Stimulated activated memory B cell treated with anti-CD40 and anti-IgM and Interleukin-4, amounts not matched to agents 10 μg/mL and 1 μg/mL and 100 μg/mL, for 72 hours (primary cell): ENCODE measurements around the gene FGF21.
A peak's percentile ranks its signal among the peaks of the same experiment; 100 is the strongest.
"Not testable (repeated sequence)": the region's sequence is repeated elsewhere in the genome, so short reads cannot be mapped to it uniquely, and the experiment has no call there.

Experiments used
- ATAC-seq: fragments of 150-1000 bp; cut with Tn5 transposase; 2 replicates; pipeline ENCODE4 v1.10.0; 2021
- H3K27ac Mint-ChIP-seq: one replicate; pipeline ENCODE4 v1.8.0; 2022; ENCODE audit warnings: mild to moderate bottlenecking, mixed read lengths
- H3K27me3 Mint-ChIP-seq: one replicate; pipeline ENCODE4 v1.8.0; 2022; ENCODE audit warnings: mixed read lengths
- H3K36me3 Mint-ChIP-seq: one replicate; pipeline ENCODE4 v1.8.0; 2022; ENCODE audit warnings: mixed read lengths
- H3K4me1 Mint-ChIP-seq: one replicate; pipeline ENCODE4 v1.8.0; 2022; ENCODE audit warnings: mixed read lengths
- H3K4me3 Mint-ChIP-seq: one replicate; pipeline ENCODE4 v1.8.0; 2022; ENCODE audit warnings: mild to moderate bottlenecking, moderate library complexity, mixed read lengths
- H3K9me3 Mint-ChIP-seq: one replicate; pipeline ENCODE4 v1.8.0; 2022; ENCODE audit warnings: mixed read lengths

FGF21 gene

GRCh38 chr19:48755084-48755641, at the start of gene FGF21:
FGF21 (plus strand) TSS chr19:48755524; CDS start chr19:48756237, 713 bp downstream.
- ATAC-seq, result no peak
- Mint-ChIP-seq H3K4me1 (peaks cover 16% of the 10 kb centered on the region), H3K36me3 (no peaks in the 10 kb centered on the region), H3K4me3 (no peak within 1 kb of the TSS), H3K27me3 (peaks cover 77% of the 10 kb centered on the region), H3K27ac (no peak within 1 kb of the TSS), H3K9me3 (no peaks in the 10 kb centered on the region)

GRCh38 chr19:48708471-48708870, 46.9 kb upstream of the FGF21 start:
- no peak overlapping the region for H3K27ac Mint-ChIP-seq
- no peak overlapping the region for H3K4me3 Mint-ChIP-seq
- peaks cover 3% of the 10 kb centered on the region for H3K9me3 Mint-ChIP-seq

GRCh38 chr19:48711106-48711662, 44.1 kb upstream of the FGF21 start:
- Mint-ChIP-seq H3K4me3 (no peak overlapping the region), H3K27ac (no peak overlapping the region)

More at GRCh38 chr19:48708471-48708870, 46.9 kb upstream of the FGF21 start:
- no peaks in the 10 kb centered on the region for H3K27me3 Mint-ChIP-seq
- peaks cover 8% of the 10 kb centered on the region for H3K4me1 Mint-ChIP-seq
- H3K36me3 Mint-ChIP-seq, result peaks cover 21% of the 10 kb centered on the region
- no peak for ATAC-seq

GRCh38 chr19:48713041-48713863, 42.1 kb upstream of the FGF21 start:
- Mint-ChIP-seq H3K4me3 (peak overlapping the region; percentile 70), H3K4me1 (peaks cover 22% of the 10 kb centered on the region), H3K27me3 (no peaks in the 10 kb centered on the region), H3K27ac (peak overlapping the region; percentile 1), H3K36me3 (no peaks in the 10 kb centered on the region), H3K9me3 (peaks cover 3% of the 10 kb centered on the region)
- ATAC-seq, result no peak

More at GRCh38 chr19:48711106-48711662, 44.1 kb upstream of the FGF21 start:
- no peak for ATAC-seq
- peaks cover 22% of the 10 kb centered on the region for H3K4me1 Mint-ChIP-seq
- peaks cover 11% of the 10 kb centered on the region for H3K36me3 Mint-ChIP-seq
- H3K9me3 Mint-ChIP-seq, result peaks cover 3% of the 10 kb centered on the region
- H3K27me3 Mint-ChIP-seq, result no peaks in the 10 kb centered on the region

GRCh38 chr19:48713864-48714755, 41.2 kb upstream of the FGF21 start:
- Mint-ChIP-seq H3K36me3 (no peaks in the 10 kb centered on the region), H3K4me3 (peak overlapping the region; percentile 70), H3K27me3 (no peaks in the 10 kb centered on the region), H3K27ac (peak overlapping the region; percentile 31), H3K9me3 (no peaks in the 10 kb centered on the region), H3K4me1 (peaks cover 23% of the 10 kb centered on the region)
- ATAC-seq, result peak; percentile 96

GRCh38 chr19:48714759-48715675, 40.3 kb upstream of the FGF21 start:
- ATAC-seq, result no peak

GRCh38 chr19:48715681-48716171, 39.6 kb upstream of the FGF21 start:
- Mint-ChIP-seq H3K4me1 (peaks cover 27% of the 10 kb centered on the region), H3K27ac (no peak overlapping the region), H3K4me3 (no peak overlapping the region), H3K9me3 (no peaks in the 10 kb centered on the region), H3K27me3 (no peaks in the 10 kb centered on the region), H3K36me3 (no peaks in the 10 kb centered on the region)
- no peak for ATAC-seq

More at GRCh38 chr19:48714759-48715675, 40.3 kb upstream of the FGF21 start:
- no peaks in the 10 kb centered on the region for H3K36me3 Mint-ChIP-seq
- H3K27me3 Mint-ChIP-seq, result no peaks in the 10 kb centered on the region
- H3K9me3 Mint-ChIP-seq, result no peaks in the 10 kb centered on the region
- H3K27ac Mint-ChIP-seq, result peak overlapping the region; percentile 31
- H3K4me1 Mint-ChIP-seq, result peaks cover 27% of the 10 kb centered on the region
- peak overlapping the region; percentile 70 for H3K4me3 Mint-ChIP-seq

GRCh38 chr19:48716562-48717291, 38.6 kb upstream of the FGF21 start:
- H3K36me3 Mint-ChIP-seq, result no peaks in the 10 kb centered on the region
- ATAC-seq, result no peak
- H3K4me1 Mint-ChIP-seq, result peaks cover 27% of the 10 kb centered on the region
- H3K4me3 Mint-ChIP-seq, result no peak overlapping the region
- no peaks in the 10 kb centered on the region for H3K27me3 Mint-ChIP-seq
- no peak overlapping the region for H3K27ac Mint-ChIP-seq
- H3K9me3 Mint-ChIP-seq, result no peaks in the 10 kb centered on the region

- ATAC-seq, H3K4me3 Mint-ChIP-seq: not testable (repeated sequence)
Observed at GRCh38 chr19:48718106-48718505, 37.2 kb upstream of the FGF21 start.

GRCh38 chr19:48718711-48719231, 36.6 kb upstream of the FGF21 start:
- Mint-ChIP-seq H3K27ac (no peak overlapping the region), H3K36me3 (no peaks in the 10 kb centered on the region), H3K4me3 (no peak overlapping the region), H3K27me3 (no peaks in the 10 kb centered on the region), H3K4me1 (peaks cover 18% of the 10 kb centered on the region), H3K9me3 (no peaks in the 10 kb centered on the region)
- no peak for ATAC-seq

More at GRCh38 chr19:48718106-48718505, 37.2 kb upstream of the FGF21 start:
- H3K4me1 Mint-ChIP-seq, result peaks cover 23% of the 10 kb centered on the region
- not testable (repeated sequence) for H3K27ac Mint-ChIP-seq, H3K9me3 Mint-ChIP-seq, H3K27me3 Mint-ChIP-seq, H3K36me3 Mint-ChIP-seq

- H3K4me1 Mint-ChIP-seq, result peaks cover 18% of the 10 kb centered on the region
- H3K4me3 Mint-ChIP-seq, result peak within 1 kb of the TSS; percentile 85
- H3K36me3 Mint-ChIP-seq, result no peaks in the 10 kb centered on the region
- H3K27ac Mint-ChIP-seq, result peak within 1 kb of the TSS; percentile 87
- ATAC-seq, result no peak
- H3K27me3 Mint-ChIP-seq, result no peaks in the 10 kb centered on the region
- no peaks in the 10 kb centered on the region for H3K9me3 Mint-ChIP-seq
Observed at GRCh38 chr19:48719263-48720171, 35.8 kb upstream of the FGF21 start, which contains the start of gene MAMSTR. MAMSTR (minus strand) TSS chr19:48719725; CDS start chr19:48719031, 694 bp downstream.

GRCh38 chr19:48720251-48720612, 35.1 kb upstream of the FGF21 start:
- peak; percentile 5 for ATAC-seq
- Mint-ChIP-seq H3K27ac (peak overlapping the region; percentile 87), H3K9me3 (peaks cover 7% of the 10 kb centered on the region), H3K4me3 (peak overlapping the region; percentile 85), H3K36me3 (peaks cover 5% of the 10 kb centered on the region), H3K4me1 (peaks cover 18% of the 10 kb centered on the region), H3K27me3 (no peaks in the 10 kb centered on the region)
